Adrenal gland (tissue), 5 donors: ENCODE data around the gene SETD2.

Source experiments
- POLR2A ChIP-seq, 2 donors: fragments of 450-650 bp; IDR thresholded peaks; one replicate each; pipeline ENCODE4 v1.6.1; 2017; ENCODE audit warnings: antibody characterized with exemption in 2 of 2, mild to moderate bottlenecking in 2 of 2, moderate library complexity in 1 of 2
- TF ChIP-seq, protein P1 (sequence below), 6 experiments: fragments of 450-650 bp in 4 of 6; fragments of 200-600 bp in 2 of 6; sonication (generic) in 1 of 6; IDR thresholded peaks; 1 replicate in 5 of 6; 2 replicates in 1 of 6; pipeline versions ENCODE4 v1.5.1 to v1.8.0; 2016 to 2021; ENCODE audit warnings: antibody characterized with exemption in 6 of 6, mild to moderate bottlenecking in 2 of 6, moderate library complexity in 1 of 6
- donor health status: DM: no; HTN: no; CAD: no.

DNA sequence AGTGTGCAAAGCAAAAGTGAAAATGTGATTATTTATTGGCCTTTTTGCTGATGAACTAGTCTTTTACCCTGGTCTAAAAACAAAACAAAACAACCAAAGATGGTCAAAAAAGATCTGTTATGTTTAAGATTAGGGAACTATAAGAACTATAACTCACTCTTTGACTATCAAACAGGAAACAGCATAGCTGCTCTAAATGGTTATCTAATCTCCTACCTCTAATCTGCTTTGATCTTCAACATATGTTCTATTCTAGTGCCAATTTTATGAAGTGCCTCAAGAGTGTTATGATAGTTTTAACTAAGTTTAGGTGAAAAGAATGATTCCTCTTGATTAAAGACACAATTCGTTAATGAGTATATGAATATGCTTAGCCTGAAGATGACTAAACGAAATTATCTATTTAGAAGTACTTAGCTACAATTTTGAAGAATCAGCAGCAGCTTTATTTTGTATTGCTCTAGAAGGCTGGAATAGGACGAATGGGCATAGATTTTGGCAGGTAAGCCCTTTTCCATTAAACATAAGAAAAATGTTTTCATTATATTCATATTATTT is 46.0 kb downstream of the SETD2 start:
- TF ChIP-seq POLR2A (IDR thresholded peaks at IDR 0.05): no peak
- TF ChIP-seq, protein P1, sequence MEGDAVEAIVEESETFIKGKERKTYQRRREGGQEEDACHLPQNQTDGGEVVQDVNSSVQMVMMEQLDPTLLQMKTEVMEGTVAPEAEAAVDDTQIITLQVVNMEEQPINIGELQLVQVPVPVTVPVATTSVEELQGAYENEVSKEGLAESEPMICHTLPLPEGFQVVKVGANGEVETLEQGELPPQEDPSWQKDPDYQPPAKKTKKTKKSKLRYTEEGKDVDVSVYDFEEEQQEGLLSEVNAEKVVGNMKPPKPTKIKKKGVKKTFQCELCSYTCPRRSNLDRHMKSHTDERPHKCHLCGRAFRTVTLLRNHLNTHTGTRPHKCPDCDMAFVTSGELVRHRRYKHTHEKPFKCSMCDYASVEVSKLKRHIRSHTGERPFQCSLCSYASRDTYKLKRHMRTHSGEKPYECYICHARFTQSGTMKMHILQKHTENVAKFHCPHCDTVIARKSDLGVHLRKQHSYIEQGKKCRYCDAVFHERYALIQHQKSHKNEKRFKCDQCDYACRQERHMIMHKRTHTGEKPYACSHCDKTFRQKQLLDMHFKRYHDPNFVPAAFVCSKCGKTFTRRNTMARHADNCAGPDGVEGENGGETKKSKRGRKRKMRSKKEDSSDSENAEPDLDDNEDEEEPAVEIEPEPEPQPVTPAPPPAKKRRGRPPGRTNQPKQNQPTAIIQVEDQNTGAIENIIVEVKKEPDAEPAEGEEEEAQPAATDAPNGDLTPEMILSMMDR (IDR thresholded peaks at IDR 0.05): no peak
